ENCODE results near the gene P4HB.

Gene P4HB

GRCh38 chr17:81812571-81813370 lies 47.6 kb downstream of the P4HB start:
- DNase-seq (ENCODE audit: low read depth in 3 of 3, low spot score in 1 of 3) = no peak

- no peak for DNase-seq (ENCODE audit: low read depth in 3 of 3, low spot score in 1 of 3)
Observed at GRCh38 chr17:81811705-81812570, 48.4 kb downstream of the P4HB start.

- DNase-seq (ENCODE audit: low read depth in 3 of 3, low spot score in 1 of 3) = no peak
Observed at GRCh38 chr17:81810892-81811704, 49.2 kb downstream of the P4HB start.

GRCh38 chr17:81810476-81810875 lies 49.9 kb downstream of the P4HB start:
- no peak for DNase-seq (ENCODE audit: low read depth in 3 of 3, low spot score in 1 of 3)

- no peak for DNase-seq (ENCODE audit: low read depth in 3 of 3, low spot score in 1 of 3)
Observed at GRCh38 chr17:81809556-81809998, 50.8 kb downstream of the P4HB start.

- DNase-seq (ENCODE audit: low read depth in 3 of 3, low spot score in 1 of 3) = no peak
Observed at GRCh38 chr17:81808778-81809555, 51.4 kb downstream of the P4HB start.

GRCh38 chr17:81807839-81808238 lies 52.5 kb downstream of the P4HB start:
- no peak for DNase-seq (ENCODE audit: low read depth in 3 of 3, low spot score in 1 of 3)

GRCh38 chr17:81807210-81807719 lies 53.1 kb downstream of the P4HB start:
- DNase-seq (ENCODE audit: low read depth in 3 of 3, low spot score in 1 of 3) = no peak

GRCh38 chr17:81806461-81807209 lies 53.7 kb downstream of the P4HB start:
- DNase-seq (ENCODE audit: low read depth in 3 of 3, low spot score in 1 of 3) = no peak

- DNase-seq (ENCODE audit: low read depth in 3 of 3, low spot score in 1 of 3) = no peak
Observed at GRCh38 chr17:81805707-81806460, 54.5 kb downstream of the P4HB start.

- no peak for DNase-seq (ENCODE audit: low read depth in 3 of 3, low spot score in 1 of 3)
Observed at GRCh38 chr17:81804559-81805399, 55.6 kb downstream of the P4HB start.

- DNase-seq (ENCODE audit: low read depth in 3 of 3, low spot score in 1 of 3) = no peak
Observed at GRCh38 chr17:81803728-81804558, 56.4 kb downstream of the P4HB start, which contains the start of gene GCGR. GCGR (plus strand) TSS chr17:81804150; CDS start chr17:81809019, 4,869 bp downstream.

- no peak for DNase-seq (ENCODE audit: low read depth in 3 of 3, low spot score in 1 of 3)
Observed at GRCh38 chr17:81802856-81803643, 57.3 kb downstream of the P4HB start.

GRCh38 chr17:81802048-81802758 lies 58.1 kb downstream of the P4HB start:
- no peak for DNase-seq (ENCODE audit: low read depth in 3 of 3, low spot score in 1 of 3)

- no peak for DNase-seq (ENCODE audit: low read depth in 3 of 3, low spot score in 1 of 3)
Observed at GRCh38 chr17:81801327-81801726, 59.0 kb downstream of the P4HB start.

- no peak for DNase-seq (ENCODE audit: low read depth in 3 of 3, low spot score in 1 of 3)
Observed at GRCh38 chr17:81794509-81794908, 65.8 kb downstream of the P4HB start.

Measured in stimulated activated CD4-positive, alpha-beta T cell treated with anti-CD3 and anti-CD28 coated beads, TNF-alpha, amount 100 ng/mL, for 1 hour (primary cell).